M059J (cell line): ENCODE data around the gene RIPK4. TPM values are rescaled to one million over a fixed set of nuclear protein-coding genes. Genes with fewer than 3 reads are reported as not detected.
A peak's percentile ranks its signal among the peaks of the same experiment; 100 is the strongest.
"Not testable (repeated sequence)": the region's sequence is repeated elsewhere in the genome, so short reads cannot be mapped to it uniquely, and the experiment has no call there.

Source experiments
- DNase-seq: peaks from one replicate; pipeline ENCODE4 v3.0.0-alpha.2; 2012; ENCODE audit warnings: low read depth
- total RNA-seq: library from RNA; depleted of rRNA; stranded (reverse); fragments of >200 nt; shearing (Covaris generic); gene quantifications from 2 replicates; pipeline ENCODE4 v1.2.3, GENCODE V29; 2014

Gene RIPK4
- total RNA-seq, 1 experiment from 2014 or later: 20.5 TPM

- DNase-seq: peak; percentile 69
Observed at GRCh38 chr21:41737651-41738324, 29.1 kb downstream of the RIPK4 start.

GRCh38 chr21:41736423-41736822, 30.4 kb downstream of the RIPK4 start:
- no peak for DNase-seq

- no peak for DNase-seq
Observed at GRCh38 chr21:41733951-41734689, 32.7 kb downstream of the RIPK4 start.

DNA sequence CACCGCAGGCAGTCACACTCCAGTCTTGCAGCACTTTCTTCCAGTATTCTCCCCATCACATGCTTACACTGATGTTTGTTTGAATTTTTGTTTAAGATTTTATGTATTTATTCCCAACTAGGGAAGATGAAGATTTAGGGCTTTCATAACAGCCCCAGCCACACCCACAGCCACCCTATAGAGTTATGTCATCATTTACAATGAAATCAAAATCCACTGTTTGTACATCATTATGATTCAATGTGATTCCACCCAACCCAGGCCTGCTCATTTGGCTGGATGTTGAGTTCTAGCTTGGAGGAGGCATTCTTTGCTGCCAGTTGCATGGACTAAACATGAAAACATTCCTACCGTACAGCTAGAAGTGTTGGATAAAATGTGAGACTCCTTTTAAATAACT, 35.8 kb downstream of the RIPK4 start:
- DNase-seq: no peak

DNA sequence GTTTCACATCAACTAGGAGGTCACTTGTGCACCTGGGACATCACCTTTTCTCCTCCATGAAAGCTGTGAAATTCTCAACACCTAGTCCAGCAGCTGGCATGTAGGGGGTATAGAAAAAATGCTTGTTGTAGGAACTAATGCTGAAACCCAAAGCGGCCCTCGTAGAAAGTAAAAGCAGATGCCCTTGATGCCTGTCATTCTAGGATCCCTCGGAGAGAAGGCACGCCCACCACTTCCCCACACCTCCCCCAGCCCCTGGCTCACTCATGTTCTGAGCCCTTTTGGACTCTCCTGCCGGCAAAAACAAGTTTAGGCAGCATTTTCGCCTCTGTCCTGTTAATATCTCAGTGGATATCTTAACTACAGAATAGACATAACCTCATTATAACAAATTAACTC, 36.5 kb downstream of the RIPK4 start:
- DNase-seq: no peak

DNA sequence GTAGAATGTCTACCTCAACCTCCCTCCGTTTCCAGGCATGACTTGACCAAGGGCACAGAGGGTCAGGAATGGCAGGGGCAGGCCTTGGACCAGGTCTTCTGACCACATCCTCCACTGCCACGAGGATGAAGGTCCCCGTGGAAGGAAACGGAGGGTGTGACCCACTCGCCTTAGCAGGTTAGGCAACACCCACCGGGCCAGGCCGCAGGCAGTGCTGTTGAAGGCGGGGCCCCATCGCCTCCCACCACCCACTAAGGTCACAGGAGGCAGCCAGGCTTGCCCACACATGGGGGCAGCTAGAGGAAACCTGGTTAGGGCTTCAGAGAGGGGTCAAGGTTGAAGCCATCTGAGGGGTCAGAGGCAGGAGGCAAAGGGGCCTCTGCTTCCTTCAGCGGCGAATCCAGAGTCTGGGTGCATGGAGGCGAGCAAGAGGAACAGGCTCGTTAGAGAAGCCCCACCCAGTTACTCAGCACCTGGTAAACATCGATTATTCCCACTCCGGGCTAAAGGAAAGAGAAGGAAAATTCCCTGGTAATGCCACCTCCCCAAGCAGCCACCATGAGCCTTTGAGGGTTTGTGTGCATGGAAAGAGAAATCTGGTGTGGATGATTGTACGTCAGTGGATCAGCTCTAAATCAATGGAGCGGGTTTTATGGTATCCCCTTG, 37.0 kb downstream of the RIPK4 start:
- no peak for DNase-seq

DNA sequence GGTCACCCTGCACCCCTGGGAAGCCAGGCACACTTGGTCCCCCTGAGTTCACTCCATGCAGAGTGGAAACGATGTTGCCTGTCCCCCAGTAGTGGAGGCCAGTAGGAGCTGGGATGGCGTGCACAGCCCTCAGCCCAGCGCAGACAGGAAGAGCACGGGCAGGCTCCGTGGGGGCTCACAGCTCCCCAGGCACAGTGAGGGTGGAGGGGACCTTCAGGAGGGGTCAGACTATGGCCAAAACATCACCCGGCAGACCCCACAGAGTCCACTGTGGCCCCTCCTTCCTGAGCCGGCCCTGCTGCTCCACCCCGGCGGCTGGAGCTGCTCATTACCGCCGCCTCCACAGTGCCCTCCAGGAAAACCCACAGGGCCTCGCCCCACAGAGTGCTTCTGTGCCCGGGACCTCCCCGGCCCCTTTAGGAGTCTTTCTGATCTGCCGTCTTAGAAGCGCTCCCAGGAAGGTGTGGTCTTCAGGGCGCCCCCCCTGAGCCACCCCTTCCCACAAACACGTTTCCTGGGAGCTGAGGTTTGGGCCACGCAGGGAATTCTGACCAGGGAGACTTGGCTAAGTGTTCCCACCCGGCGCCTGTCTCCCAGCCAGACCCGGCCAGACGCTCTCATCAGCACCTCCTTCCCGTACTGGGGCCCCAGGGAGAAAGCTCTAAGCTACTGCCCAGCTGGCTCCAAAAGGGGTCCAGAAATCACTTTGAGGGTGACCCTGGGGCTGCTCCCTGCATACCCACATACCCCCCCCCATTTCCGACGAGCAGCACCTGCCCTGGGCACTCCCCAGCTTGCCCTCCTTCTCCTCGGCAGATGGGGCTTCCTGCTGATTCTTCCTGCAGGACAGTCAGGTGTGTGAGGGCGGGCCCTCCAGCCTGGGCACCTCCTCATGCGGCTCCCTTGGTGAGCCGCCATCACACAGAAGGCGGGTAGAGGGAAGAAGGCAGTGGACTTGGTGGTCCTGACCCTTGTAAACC, 38.8 kb downstream of the RIPK4 start:
- no peak for DNase-seq

DNA sequence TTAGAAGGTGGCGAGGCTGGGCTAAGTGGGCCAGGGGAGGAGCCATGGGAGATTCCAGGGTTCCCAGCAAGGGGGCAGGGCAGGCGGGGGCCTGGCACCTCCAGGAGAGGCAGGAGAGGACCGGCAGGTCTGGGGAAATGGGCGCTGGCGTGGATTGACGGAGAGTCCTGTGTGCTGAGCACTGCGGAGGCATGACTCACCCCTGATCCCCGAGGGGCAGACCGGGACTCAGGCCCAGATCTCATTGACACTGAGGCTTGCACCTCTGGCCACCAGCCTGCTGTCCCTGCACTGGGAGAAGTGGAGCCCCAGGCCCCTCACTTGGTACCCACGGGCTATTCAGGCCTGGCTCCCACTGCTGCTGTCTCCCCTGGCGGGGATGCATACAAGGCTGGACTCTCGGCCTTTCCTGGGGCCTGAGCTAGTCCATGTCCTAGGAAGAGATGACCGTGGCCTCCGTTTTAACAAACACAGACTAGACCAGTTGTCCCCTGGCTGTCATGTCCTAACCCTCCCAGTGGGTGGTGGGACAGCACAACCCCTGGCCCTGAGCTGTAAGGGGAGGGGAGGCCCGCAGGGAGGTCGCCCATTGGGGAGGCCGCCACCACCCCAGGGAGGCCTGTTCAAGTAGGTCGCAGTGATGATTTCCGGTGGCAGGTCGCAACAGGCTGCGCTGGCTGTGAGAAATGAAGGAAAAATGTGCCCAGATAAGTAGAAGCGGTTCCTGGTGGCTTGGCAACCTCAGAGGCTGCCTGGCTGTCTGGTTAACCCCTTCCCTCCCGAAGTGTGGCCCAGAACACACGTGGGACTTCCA, 39.7 kb downstream of the RIPK4 start:
- peak; percentile 97 for DNase-seq

DNA sequence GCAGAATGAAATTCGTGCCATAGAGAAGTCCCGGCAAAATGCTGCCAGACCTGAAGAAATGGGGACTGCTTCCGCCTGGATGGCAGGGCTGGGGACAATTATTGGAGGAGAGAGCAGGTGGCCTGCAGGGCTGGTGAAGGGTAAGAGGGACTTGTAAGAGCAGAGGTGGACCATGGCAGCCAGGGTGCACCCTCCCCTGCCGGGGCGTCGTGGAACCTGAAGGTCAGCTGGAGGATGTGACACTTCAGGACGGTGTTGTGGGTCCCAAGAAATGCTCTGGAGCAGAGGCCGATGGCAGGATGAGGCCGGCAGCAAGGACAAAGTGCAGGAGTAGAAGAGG, 40.3 kb downstream of the RIPK4 start:
- DNase-seq: no peak

GRCh38 chr21:41726058-41726558, 40.7 kb downstream of the RIPK4 start:
- DNase-seq: no peak

DNA sequence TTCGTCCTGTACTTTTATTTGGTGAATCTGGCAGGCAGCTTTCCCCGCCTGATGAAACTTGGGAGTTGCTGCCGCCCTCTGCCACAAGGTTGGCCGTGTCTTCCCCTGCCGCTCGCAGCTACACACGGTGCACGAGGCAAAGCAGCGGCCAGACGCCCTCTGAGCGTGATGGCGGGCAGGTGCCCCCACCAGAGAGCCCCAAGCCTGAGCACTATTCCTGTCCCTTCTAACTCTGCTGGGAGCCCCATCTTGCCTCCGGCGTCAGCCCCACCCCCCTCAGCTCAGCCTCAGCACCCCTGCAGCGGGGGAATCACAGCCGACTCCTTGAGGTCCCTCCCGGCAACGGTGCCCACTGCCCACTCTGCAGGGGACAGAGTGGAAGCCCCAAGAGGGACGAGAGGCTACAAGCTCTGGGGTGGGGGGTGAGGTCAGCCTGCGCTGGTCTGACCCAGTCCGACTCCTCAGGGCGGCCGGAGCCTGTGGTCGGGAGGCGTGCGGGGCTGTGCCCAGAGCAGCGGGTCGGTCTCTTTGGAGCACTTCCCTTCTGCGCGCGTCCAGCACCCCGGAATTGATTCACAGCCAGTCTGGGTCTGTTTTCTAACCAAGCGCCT, 41.3 kb downstream of the RIPK4 start:
- no peak for DNase-seq

DNA sequence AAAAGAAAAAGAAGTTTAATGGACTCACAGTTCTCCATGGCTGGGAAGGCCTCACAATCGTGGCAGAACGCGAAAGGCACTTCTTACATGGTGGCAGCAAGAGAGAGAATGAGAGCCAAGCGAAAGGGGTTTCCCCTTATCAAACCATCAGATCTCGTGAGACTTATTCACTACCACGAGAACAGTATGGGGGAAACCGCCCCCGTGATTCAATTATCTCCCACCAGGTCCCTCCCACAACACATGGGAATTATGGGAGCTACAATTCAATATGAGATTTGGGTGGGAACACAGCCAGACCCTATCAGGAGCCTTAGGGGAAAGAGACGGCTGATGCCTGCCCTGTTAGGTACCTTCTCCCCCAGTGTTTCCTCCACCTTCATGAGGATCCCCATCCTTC, 43.0 kb downstream of the RIPK4 start:
- not testable (repeated sequence) for DNase-seq

DNA sequence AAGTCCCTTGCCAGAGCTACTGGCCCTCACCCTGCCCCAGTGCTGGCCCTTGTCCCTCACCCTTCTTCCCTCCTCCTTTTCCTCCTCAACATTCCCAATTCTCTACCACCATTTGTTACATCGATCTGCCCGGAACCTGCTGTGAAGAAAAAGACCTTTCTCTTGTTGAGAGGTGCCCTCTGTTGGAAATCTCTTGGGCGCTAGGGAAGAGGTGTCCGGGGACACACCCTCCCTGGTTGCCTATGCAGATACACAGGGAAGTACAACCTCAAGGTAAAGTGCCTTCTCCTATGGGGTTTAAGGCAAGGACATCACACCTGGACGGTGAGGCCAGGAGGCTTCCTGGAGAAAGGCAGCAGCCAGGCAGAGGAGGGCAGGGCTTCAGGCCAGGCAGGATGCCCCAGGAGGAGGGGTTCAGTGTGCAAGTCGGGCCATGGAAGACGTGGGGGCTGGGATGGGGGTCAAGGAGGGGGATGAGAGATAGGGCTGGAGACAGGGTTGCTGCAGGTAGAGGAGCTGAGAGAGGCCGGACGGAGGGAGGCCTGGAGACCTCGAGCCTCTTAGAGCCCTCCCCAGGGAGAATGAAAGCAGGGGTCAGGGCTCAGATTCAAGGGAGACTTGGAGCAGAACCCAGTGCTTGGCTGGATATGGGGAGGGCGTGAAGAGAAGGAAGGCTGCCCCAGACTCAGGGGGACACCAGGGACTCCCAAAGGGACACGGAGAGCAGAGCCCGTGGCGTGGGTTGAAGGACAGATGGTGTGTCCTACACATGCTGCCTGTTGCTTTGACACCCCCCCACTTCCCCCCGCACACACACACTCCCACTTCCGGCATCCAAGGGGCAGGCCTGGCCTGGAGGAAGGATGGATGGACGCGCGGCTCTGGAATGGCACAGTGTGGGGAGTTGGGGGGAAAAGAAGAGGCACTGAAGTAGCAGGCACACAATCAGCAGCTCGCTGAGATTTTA, 44.5 kb downstream of the RIPK4 start:
- DNase-seq: no peak

- DNase-seq: no peak
Observed at GRCh38 chr21:41720250-41720649, 46.6 kb downstream of the RIPK4 start.

DNA sequence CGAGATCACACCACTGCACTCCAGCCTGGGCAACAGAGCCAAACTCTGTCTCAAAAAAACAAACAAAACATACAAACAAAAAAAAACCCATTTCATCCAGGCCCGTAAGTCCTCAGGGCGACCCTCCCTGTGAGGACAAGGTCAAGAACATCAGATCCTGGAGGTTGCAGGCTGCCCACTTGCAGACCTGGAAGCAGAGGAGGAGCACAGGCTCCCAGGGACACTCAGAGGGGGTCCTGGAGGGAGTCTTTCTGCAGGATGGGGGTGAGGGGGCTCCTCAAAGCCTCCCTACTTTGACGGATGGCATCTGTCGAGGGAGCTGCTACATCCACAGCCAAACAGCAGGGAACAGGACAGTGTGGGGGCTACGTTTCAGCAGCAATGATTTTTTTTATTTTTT, 47.2 kb downstream of the RIPK4 start:
- no peak for DNase-seq

- peak; percentile 37 for DNase-seq
Observed at GRCh38 chr21:41717573-41718330, 49.1 kb downstream of the RIPK4 start.

GRCh38 chr21:41716751-41717150, 50.1 kb downstream of the RIPK4 start:
- DNase-seq: no peak

- peak; percentile 64 for DNase-seq
Observed at GRCh38 chr21:41715649-41716281, 51.1 kb downstream of the RIPK4 start.
